ENCODE data around the gene PSMD12.

DNA sequence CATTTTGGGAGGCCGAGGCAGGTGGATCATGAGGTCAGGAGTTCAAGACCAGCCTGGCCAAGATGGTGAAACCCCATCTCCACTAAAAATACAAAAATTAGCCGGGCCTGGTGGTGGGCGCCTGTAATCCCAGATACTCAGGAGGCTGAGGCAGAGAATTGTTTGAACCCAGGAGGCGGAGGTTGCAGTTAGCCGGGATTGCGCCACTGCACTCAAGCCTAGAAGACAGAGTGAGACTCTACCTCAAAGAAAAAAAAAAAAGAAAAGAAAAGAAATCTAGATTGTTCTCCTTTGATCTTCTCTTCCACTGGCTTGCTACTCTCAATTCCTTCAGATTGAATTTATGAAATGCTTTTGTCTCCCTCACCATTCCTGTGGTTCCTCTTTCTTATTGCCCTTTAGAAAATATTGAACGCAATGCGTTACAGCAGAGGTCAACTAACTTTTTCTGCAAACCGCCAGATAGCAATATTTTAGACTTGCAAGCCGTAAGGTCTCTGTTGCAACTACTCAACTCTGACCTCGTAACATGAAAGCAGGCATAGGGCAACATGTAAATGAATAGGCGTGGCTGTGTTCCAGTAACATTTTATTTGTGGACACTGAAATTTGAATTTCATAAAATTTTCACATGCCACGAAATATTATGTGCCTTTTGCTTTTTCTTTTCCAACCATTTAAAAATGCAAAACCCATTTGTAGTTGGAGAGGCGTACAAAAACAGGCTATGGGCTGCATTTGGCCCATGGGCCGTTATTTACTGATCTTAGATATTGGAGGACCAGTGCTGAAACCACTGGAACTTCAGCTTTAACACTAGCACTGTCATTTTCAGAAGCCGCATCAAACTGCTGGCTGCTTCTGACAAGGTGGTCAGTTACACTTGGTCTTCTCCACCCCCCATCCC is 35.5 kb upstream of the PSMD12 start:
- no peak for TF ChIP-seq EZH2 (IDR thresholded peaks at IDR 0.05)
- TF ChIP-seq POLR2AphosphoS5 (IDR thresholded peaks at IDR 0.05; ENCODE audit: borderline replicate concordance, low read depth, low read length), result no peak
- no peak for TF ChIP-seq FOXP2 (optimal IDR thresholded peaks at IDR 0.05; ENCODE audit: control extremely low read depth, extremely low read length, insufficient read depth)

Data from SK-N-MC (cell line).